Breast epithelium (tissue), 3 donors: Measurements from ENCODE around the gene CAMK4.

Experiments
- POLR2AphosphoS5 ChIP-seq, 3 donors: sonication (generic); formaldehyde crosslinking; IDR thresholded peaks; one replicate each; pipeline ENCODE4 v1.6.1; 2017; ENCODE audit warnings: antibody characterized with exemption in 3 of 3
- TF ChIP-seq, protein P1 (sequence below), 3 donors: fragments of 450-650 bp; IDR thresholded peaks; one replicate each; pipeline ENCODE4 v1.5.1; 2016 to 2017; ENCODE audit warnings: antibody characterized with exemption in 3 of 3, mild to moderate bottlenecking in 3 of 3, moderate library complexity in 3 of 3

DNA sequence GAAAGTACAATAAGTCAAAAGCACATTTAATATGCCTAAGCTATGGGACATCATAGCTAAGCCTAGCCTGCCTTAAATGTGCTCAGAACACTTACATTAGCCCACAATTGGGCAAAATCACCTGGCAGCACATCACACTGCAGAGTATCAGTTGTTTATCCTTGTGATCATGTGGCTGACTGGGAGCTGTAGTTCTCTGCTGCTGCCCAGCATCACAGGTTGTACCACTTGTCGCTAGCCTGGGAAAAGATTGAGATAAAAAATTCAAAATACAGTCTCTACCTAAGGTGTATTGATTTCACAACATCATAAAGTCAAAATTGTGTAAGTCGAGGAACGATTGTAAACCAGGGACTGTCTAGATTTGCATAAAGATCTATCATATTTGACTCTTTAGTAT lies 58.6 kb downstream of the CAMK4 start:
- no peak for TF ChIP-seq POLR2AphosphoS5 (IDR thresholded peaks at IDR 0.05)
- TF ChIP-seq, protein P1, sequence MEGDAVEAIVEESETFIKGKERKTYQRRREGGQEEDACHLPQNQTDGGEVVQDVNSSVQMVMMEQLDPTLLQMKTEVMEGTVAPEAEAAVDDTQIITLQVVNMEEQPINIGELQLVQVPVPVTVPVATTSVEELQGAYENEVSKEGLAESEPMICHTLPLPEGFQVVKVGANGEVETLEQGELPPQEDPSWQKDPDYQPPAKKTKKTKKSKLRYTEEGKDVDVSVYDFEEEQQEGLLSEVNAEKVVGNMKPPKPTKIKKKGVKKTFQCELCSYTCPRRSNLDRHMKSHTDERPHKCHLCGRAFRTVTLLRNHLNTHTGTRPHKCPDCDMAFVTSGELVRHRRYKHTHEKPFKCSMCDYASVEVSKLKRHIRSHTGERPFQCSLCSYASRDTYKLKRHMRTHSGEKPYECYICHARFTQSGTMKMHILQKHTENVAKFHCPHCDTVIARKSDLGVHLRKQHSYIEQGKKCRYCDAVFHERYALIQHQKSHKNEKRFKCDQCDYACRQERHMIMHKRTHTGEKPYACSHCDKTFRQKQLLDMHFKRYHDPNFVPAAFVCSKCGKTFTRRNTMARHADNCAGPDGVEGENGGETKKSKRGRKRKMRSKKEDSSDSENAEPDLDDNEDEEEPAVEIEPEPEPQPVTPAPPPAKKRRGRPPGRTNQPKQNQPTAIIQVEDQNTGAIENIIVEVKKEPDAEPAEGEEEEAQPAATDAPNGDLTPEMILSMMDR (IDR thresholded peaks at IDR 0.05), result no peak
